Caki2 (cell line): Measurements from ENCODE around the gene EXPH5. TPM values are rescaled to one million over a fixed set of nuclear protein-coding genes. Genes with fewer than 3 reads are reported as not detected.

Source experiments
- total RNA-seq: library from RNA; depleted of rRNA; stranded (reverse); fragments of >200 nt; shearing (Covaris generic); gene quantifications from 2 replicates; pipeline ENCODE4 v1.2.3, GENCODE V29; 2014; ENCODE audit warnings: low replicate concordance; rRNA removed

Gene EXPH5
- total RNA-seq, 1 experiment from 2014 or later, result 2.0 TPM

Other genes starting within 250 kb of the EXPH5 start
- 0.44 TPM in 1 of 2 replicates, not detected in the other for gene C11orf65, start 126.2 kb downstream of the EXPH5 start, total RNA-seq
- 1.8 TPM in 1 of 2 replicates, not detected in the other for gene POGLUT3, start 95.4 kb downstream of the EXPH5 start, total RNA-seq
- 11.2 and 25.5 TPM in 2 replicates for gene DDX10, start 71.3 kb upstream of the EXPH5 start, total RNA-seq